ENCODE results near the gene SLC30A1.

- TF ChIP-seq CTCF (IDR thresholded peaks at IDR 0.05), result no peak
- no peak for TF ChIP-seq POLR2A (IDR thresholded peaks at IDR 0.05)
These were observed 46.9 kb downstream of the SLC30A1 start for GRCh38 chr1:211532088-211532444.

Data from uterus (tissue), 2 donors.